Breast epithelium (tissue), 3 donors: ENCODE measurements around the gene ACTN4.

Experiments
- POLR2AphosphoS5 ChIP-seq, 3 donors: sonication (generic); formaldehyde crosslinking; IDR thresholded peaks; one replicate each; pipeline ENCODE4 v1.6.1; 2017; ENCODE audit warnings: antibody characterized with exemption in 3 of 3
- TF ChIP-seq, protein P1 (sequence below), 3 donors: fragments of 450-650 bp; IDR thresholded peaks; one replicate each; pipeline ENCODE4 v1.5.1; 2016 to 2017; ENCODE audit warnings: antibody characterized with exemption in 3 of 3, mild to moderate bottlenecking in 3 of 3, moderate library complexity in 3 of 3

DNA sequence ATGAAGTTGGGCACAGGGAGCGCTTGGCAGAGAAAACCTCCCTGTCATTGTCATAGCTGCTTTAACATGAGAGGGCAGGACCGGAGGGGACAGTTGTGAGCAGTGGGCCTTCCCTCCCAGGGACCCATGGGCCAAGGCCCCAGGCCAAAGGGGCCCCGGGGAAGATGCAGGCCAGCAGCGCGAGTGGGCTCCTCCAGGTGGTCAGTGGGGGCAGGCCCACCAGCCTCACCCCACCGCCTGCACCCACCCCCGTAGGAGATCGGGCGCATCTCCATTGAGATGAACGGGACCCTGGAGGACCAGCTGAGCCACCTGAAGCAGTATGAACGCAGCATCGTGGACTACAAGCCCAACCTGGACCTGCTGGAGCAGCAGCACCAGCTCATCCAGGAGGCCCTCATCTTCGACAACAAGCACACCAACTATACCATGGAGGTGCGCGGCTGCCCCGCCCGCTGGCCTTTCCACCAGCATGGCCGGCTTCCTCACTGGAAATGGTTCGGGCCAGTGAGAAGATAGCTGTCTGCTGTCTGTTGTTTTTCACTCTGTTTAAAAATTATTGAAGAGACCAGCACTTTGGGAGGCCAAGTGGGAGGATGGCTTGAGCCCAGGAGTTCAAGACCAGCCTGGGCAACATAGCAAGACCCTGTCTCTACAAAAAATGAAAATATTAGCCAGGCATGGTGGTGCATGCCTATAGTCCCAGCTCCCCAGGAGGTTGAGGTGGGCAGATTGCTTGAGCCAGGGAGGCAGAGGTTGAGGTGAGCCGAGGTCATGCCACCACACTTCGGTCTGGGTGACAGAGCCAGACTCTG lies 78.2 kb downstream of the ACTN4 start:
- TF ChIP-seq, protein P1, sequence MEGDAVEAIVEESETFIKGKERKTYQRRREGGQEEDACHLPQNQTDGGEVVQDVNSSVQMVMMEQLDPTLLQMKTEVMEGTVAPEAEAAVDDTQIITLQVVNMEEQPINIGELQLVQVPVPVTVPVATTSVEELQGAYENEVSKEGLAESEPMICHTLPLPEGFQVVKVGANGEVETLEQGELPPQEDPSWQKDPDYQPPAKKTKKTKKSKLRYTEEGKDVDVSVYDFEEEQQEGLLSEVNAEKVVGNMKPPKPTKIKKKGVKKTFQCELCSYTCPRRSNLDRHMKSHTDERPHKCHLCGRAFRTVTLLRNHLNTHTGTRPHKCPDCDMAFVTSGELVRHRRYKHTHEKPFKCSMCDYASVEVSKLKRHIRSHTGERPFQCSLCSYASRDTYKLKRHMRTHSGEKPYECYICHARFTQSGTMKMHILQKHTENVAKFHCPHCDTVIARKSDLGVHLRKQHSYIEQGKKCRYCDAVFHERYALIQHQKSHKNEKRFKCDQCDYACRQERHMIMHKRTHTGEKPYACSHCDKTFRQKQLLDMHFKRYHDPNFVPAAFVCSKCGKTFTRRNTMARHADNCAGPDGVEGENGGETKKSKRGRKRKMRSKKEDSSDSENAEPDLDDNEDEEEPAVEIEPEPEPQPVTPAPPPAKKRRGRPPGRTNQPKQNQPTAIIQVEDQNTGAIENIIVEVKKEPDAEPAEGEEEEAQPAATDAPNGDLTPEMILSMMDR (IDR thresholded peaks at IDR 0.05) = no peak
- TF ChIP-seq POLR2AphosphoS5 (IDR thresholded peaks at IDR 0.05) = no peak
